HG03460 (cell line): ENCODE results near the gene EPYC.
"Not testable (repeated sequence)": the region's sequence is repeated elsewhere in the genome, so short reads cannot be mapped to it uniquely, and the experiment has no call there.

ENCODE experiments used
- ATAC-seq: cut with Tn5 transposase; IDR thresholded peaks from one replicate; pipeline ENCODE4 v1.9.1; 2021; ENCODE audit not compliant: unreplicated experiment

Gene EPYC

GRCh38 chr12:90991952-90992465 is 12.8 kb downstream of the EPYC start:
- ATAC-seq, result no peak

- no peak for ATAC-seq
These were observed 14.2 kb downstream of the EPYC start for GRCh38 chr12:90990611-90991010.

GRCh38 chr12:90989686-90990111 is 15.1 kb downstream of the EPYC start:
- no peak for ATAC-seq

- ATAC-seq, result no peak
These were observed 17.3 kb downstream of the EPYC start for GRCh38 chr12:90987520-90987919.

GRCh38 chr12:90987101-90987500 is 17.7 kb downstream of the EPYC start:
- no peak for ATAC-seq

GRCh38 chr12:90985331-90985730 is 19.4 kb downstream of the EPYC start:
- ATAC-seq, result not testable (repeated sequence)

DNA sequence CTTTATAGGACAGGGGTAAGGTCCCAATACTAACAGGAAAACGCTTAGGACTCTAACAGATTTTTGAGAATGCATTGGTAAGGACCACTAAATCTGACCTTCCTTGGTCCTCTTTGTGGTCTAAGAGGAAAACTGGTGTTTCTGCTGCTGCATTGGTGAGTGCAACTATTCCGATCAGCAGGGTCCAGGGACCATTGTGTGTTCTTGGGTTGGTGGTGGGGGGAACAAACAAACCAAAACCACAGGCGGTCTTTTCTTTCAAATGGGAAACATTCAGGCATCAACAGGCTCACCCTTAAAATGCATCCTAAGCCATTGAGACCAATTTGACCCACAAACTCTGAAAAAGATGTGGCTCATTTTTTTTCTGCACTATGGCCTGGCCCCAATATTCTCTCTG is 20.7 kb downstream of the EPYC start:
- ATAC-seq, result no peak

DNA sequence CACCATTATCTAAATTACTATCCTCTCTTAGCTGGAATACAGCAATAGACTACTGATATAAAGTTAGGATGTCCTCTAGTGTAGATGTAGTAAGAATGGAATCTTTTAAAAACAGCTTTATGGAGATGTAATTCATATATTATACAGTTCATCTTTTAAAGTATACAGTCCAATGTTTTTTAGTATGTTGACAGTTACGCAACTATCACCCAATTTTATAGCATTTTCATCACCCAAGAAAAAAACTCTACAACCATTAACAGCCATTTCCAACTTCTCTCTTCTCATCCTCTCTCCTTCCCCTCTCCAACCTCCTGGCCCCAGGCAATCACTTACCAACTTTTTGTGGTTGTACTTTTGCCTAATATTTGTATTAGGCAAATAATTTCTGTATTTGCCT is 22.6 kb downstream of the EPYC start:
- no peak for ATAC-seq

DNA sequence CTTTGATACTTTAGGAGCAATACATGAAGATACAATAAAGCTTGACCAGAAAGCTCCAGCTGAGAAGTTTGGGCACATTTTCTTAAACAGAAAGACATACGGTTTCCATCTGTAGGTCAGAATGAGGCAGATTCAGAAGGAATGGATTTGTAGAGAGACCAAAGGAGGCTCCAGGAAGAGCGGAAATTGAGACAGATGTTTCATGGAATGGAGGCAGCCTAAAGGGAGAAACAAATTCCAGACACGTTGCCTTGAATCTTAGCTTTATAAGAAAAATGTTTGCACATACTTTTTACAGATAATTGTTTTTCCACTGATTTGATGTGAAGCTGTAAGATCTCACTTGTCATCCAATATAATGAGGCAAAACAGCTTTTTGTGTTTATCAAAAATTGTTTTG is 24.8 kb downstream of the EPYC start:
- ATAC-seq, result no peak

GRCh38 chr12:90979019-90979418 is 25.8 kb downstream of the EPYC start:
- ATAC-seq, result no peak

- peak; percentile 82 for ATAC-seq
These were observed 26.5 kb downstream of the EPYC start for GRCh38 chr12:90978117-90978770.

DNA sequence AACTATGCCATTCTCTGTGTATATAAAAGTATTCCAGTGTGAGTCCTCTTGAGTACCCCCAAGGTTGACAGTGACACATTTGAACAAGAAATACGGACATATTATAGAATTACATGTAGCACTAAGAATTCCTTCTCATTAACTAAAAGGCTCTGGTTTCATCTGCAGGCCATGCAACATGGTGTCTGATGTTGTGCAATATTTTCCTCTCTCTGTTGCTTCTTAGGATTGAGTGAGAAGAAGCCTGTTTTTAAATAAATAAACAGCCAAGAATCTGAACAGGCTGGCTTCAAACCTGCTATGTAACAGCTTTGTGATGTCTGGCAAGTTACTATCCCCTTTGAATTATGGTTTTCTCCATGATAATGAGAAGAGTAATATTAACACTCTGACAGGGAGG is 27.5 kb downstream of the EPYC start:
- no peak for ATAC-seq

- ATAC-seq, result no peak
These were observed 30.5 kb downstream of the EPYC start for GRCh38 chr12:90974286-90974685.

DNA sequence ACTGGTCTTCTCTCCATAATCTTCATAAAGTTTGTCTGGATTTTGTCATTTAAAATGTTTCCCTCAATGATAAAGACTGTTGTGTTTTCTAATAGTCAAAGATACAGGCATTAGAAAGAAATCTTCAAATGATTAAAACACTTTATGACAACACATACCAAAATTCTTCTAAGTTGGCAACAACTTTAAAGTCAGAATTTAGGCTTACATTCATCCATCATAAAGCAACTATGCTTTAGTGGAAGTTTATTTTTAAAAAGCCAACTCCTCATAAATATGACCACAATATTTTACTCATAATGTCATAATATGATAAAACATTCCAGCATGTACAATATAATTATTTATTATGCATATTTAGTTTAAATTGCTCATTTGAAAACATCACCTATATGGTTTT is 32.5 kb downstream of the EPYC start:
- ATAC-seq, result no peak

- no peak for ATAC-seq
These were observed 33.9 kb downstream of the EPYC start for GRCh38 chr12:90970911-90971310.

DNA sequence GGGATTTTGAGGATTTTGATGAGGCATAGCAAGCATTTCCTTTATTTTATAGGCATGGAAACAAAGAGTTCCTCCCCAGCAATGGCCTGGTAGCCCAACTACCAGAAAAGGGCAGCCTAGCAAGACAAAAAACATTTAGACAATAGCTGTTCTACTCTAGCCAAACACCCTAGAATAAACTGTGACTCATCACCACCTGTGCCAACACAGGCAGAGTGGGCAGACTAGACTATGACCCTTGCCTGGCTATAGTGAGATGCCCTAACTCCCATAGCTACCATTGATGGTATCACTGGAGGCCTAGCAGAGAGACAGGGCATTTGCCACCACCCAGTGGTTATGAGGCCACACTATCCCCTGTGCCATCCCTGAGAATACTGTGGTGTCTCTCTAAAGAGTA is 34.3 kb downstream of the EPYC start:
- no peak for ATAC-seq

GRCh38 chr12:90969851-90970250 is 34.9 kb downstream of the EPYC start:
- ATAC-seq, result no peak

DNA sequence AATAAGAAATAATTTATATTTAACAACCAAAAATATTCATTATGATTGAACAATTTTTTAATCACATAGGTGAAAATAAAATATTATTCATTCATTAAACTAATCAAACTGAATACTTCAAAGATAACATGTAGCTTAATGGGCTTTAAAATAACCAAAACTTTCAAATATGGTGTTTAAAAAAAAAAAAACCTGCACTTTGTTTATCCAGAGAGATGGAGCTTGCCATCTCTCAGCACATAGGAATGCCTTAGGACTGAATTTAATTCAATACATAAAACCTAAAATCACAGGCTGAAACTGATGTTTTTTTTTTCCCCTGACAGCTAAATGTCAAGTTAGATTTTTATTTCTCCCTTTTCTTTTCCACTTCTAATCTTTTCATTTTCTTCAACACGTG is 35.4 kb downstream of the EPYC start:
- ATAC-seq, result no peak

DNA sequence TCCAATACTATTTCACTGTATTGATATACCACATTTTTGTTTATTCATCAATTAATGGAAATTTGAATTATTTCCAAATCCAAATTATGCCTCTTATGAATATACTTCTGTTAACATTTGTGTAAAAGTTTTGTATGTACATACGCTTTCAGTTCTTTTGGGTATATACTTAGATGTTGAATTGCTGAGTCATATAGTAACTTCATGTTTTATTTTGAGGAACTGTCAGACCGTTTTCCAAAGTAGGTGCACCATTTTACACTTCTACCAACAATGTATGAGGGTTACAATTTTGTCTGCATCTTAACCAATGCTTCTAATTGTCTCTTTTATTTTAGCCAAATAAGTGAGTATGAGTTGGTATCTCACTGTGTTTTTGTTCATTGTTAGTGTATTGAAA is 39.6 kb downstream of the EPYC start:
- no peak for ATAC-seq

- ATAC-seq, result no peak
These were observed 40.2 kb downstream of the EPYC start for GRCh38 chr12:90964616-90965015.

GRCh38 chr12:90963946-90964345 is 40.8 kb downstream of the EPYC start:
- ATAC-seq, result no peak

GRCh38 chr12:90961154-90961553 is 43.6 kb downstream of the EPYC start:
- no peak for ATAC-seq

DNA sequence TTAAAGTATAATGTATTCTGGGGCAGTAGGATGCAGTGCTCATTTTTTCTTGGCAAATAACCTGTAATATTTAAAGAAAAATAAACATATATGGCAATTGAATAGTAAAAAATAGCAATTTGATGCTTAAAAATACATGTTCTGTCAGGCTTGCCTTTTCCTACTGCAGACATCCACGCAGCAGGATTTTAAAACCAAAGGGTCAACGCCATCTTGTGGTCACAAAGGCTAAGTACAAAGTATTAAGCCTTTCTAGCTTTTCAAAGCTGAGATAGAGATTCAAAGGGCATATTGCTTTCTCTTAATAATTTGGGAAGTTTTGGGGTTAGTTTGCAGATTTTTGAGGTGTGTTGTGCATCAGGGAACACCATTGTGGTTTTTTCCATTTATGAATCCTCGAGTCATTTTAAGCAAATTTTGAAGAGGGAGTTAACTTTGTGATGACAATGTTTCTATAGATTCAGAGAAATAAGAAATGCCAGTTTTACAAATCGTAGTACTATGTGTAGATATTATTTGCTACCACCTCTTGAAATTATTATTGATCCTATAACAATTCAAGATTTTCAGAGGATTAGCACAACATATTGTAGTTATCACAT is 45.1 kb downstream of the EPYC start:
- peak; percentile 68 for ATAC-seq
